ENCODE data around the gene SNX11.

Gene SNX11

DNA sequence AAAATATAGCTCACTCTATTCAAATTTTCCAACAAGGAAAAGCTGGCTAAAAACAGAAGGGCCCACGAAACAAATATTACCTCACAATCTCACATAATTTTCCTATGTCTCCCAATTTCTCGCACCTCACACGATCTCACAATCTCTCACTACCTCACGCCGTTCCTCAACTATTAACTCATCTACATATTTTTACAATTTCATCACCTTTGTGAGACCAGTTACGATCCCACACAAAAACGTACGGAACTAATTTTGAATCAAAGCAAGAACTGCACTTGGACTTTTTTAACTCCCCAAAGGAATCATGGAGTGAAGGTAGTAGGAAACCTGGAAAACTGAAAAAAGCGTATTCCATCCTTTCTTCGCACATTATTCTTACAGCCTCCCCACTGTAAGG, 7.4 kb upstream of the SNX11 start:
- no peak for DNase-seq

DNA sequence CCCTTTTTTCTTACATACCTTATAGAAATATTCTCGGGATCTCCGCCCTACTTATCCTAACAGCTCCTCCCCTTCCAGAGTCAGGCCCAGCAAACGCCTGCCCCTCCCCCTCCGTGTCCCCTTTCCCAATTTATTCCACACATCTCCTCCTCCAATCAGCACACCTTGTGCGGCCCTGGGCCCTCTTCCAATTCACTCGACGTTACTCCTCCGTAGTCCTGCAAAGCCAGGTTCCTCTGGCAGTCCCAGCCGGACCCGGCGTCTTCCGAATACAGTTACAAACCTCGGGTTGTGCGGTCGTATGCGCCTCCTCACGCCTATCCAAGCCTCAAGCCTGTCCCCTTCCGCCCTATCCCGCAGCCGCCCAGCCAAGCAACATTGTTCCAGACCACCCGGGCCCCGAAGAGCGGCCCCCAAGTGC, 7.0 kb upstream of the SNX11 start:
- DNase-seq = peak; percentile 81

DNA sequence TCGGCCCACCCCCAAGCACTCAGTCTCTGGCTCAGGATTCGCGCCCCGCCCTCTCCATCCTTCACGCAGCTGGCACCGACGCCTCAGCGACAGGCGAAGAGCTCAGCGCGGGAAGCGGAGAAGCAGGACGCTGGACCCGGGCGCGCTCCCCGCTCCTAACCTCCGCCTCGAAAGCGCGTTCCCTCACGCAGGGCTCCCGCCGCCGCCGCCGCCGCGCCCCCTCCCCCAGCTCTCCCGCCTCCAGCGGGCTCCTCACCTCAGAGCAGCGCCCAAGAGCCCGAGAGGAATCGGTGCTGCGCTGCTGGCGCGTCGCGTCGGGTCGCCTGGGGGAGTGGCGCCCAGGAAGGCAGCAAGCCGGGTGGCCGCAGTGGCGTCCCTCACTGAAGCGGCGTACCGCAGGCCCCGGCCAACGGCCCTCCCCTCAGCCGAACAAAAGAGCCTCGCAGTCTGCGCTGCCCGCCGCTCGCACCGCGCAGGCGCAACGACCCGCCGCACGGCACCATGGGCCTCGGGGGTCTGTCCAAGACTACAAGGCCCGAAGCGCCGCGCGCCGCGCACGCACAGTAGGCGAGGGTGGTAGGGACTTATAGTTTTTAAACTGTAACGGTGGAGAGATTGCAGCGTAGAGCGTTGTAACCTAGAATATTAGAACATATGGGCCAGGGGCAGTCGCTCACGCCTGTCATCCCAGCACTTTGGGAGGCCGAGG, 6.4 kb upstream of the SNX11 start, which contains the start of gene CBX1:
Gene CBX1 (minus strand): TSS at position 467 of the 709 bp plus-strand sequence. CDS start 24,474 bp downstream, outside the sequence.
- peak; percentile 97 for DNase-seq

DNA sequence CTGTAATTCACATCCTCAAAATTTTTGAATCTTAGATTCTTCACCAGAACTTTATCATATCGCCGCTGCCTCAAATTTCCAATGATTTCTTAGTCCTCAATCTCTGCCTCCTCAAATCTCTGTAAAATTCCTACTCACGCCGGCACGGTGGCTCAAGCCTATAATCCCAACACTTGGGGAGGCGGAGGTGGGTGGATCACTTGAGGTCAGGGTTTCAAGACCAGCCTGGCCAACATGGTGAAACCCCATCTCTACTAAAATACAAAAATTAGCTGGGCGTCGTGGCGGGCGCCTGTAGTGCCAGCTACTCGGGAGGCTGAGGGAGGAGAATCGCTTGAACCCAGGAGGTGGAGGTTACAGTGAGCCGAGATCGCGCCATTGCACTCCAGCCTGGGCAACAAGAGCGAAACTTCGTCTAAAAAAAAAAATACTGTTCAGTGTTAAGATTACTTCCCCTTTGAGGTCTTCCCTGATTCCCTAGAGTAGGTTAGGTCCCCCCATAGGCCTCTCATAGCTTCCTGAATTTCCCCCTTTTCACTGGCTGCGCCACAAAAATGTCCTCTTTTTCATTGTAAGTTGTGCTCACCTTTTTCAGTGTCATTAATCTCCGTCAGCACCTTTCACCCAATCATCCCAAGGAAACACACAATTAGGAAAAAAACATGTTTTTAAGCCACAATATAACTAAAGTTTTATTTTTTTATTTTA, 5.4 kb upstream of the SNX11 start:
- no peak for DNase-seq

DNA sequence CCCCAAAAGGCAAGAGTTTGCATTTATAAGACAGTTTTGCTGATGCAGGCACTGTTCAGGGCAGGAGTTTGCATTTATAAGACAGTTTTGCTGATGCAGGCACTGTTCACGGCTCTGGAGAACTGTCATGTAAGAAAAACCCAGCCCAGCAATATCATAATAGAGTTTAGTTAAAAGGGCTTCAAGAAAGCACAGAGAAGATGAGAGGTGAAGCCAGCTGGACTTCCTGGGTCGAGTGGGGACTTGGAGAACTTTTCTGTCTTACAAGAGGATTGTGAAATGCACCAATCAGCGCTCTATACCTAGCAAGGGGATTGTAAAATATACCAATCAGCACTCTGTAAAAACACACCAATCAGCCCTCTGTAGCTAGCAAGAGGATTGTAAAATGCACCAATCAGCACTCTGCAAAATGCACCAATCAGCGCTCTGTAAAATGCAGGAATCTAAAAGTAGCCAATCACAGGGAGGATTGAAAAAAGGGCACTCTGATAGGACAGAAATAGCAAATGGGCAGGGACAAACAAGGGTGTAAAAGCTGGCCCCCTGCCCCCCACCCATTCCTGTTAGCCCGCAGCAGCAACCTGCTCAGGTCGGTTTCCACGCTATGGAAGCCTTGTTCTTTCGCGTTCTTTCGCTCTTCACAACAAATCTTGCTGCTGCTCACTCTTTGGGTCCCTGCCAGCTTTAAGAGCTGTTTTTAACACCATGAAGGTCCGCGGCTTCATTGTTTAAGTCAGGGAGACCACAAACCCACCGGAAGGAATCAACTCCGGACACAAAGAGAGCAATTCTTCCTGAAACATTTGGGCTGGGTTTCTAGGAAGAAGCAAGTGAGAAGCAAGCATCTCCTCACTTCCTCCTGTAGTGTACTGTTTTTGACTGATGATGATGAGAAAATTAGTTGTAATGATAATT, 4.5 kb upstream of the SNX11 start:
- DNase-seq = no peak

DNA sequence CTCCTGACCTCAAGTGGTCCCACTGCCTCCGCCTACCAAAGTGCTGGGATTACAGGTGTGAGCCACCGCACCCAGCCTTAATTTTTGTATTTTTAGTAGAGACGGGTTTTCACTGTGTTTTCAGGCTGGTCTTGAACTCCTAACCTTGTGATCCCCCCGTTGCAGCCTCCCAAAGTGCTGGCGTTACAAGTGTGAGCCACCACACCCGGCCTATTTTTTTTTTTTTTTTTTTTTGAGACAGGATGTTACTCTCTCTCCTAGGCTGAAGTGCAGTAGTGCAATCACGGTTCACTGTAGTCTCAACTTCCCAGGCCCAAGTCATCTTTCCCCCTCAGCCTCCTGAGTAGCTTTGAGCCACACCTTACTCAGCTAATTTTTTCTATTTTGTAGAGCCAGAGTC, 3.1 kb upstream of the SNX11 start:
- no peak for DNase-seq

DNA sequence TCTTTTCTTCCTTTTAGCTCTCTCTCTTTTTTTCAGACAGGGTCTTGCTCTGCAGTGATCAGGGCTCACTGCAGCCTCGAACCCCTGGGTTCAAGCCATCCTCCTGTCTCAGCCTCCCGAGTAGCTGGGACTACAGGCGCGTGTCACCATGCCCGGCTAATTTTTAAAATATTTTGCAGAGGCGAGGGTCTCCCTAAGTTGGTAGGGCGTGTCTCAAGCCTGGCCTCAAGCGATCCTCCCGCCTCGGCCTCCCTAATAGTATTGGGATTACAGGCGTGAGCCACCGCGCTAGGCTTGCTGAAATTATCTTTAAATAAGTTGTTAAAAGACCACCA, 797 bp upstream of the SNX11 start:
- no peak for DNase-seq

DNA sequence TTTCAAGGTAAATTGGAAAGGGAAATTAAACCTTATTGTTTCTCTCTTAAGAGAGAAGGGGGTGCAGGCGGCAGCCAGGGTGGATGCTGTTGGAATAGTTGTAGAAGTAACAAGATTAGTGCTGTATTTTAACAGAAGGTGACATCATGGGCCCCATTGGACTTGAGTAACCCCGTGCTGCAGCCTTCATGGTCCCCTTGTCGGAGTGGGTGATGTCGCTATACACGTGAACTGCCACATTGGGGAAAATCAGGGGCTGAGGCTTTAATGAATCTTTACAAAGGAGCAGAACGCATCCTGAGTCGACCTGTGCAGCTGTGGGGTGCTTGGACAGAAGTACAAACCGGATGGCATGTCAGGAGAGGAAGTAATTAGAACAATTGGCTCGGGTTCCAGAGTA, 3.2 kb downstream of the SNX11 start:
- DNase-seq = no peak

DNA sequence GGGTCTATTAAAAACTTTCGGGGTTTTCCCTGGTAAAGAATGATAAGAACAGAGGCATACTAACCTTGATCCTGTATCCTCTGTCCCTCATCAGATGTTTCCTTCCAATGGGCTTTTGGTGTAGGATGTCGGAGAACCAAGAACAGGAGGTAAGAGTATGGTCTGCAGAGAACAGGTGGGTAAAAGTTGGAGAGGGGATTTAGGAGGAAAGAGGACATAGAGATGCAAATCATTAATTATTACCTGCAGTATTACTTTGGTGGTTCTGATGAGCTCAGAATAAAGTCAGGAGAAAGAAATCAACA, 4.3 kb downstream of the SNX11 start:
- no peak for DNase-seq

DNA sequence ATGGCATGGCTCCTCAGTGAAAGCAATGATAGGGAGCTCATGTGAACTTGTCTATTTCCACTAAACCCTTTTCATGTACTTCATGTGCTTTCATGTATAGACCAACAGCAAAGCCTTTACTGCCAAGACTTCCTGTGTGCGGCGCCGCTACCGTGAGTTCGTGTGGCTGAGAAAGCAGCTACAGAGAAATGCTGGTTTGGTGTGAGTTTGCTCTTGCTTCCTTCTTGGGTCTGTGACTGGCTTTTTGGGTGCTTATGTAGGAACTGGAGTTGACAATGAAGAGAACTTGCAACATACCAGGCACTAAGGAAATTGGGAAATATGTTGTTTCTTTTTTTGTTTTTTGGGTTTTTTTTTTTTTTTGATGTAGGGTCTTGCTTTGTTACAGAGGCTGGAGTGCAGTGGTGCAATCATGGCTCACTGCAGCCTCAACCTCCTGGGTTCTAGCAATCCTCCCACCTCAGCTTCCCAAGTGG, 5.7 kb downstream of the SNX11 start:
- DNase-seq = no peak

DNA sequence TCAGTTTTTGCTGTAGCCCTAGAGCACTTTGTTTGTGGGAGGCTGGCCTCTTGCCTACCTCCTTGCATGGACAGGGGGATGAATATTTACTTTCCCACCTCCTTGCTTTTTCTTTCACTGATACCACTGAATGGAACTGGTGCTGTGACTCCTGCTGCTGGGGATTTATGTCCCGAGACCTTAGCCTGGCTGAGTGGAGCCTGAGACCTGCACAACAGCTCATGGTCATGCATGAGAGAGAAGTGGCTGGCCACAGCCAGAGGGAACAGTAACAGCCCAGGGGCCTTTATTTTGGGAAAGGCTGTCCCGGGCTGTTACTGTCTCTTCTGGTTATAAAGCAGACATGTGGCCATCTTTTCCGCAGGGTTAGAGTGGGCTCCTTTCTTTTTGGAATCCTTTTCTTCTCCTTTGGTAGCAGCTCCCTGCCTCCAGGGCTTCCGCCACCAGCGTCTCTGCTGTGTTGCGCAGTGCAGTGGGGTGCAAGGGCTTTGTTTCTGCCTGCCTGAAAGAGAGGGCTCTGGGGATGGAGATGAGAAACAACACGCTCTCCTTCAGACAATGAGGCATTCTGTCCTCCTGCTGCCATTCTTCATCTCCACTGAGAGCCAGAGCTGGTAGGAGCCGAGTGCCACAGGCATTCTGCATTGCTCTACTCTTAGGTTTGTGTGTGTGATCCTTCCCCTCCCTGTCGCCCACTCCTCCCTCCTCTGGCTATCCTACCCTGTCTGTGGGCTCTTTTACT, 14.5 kb downstream of the SNX11 start:
- DNase-seq = no peak

DNA sequence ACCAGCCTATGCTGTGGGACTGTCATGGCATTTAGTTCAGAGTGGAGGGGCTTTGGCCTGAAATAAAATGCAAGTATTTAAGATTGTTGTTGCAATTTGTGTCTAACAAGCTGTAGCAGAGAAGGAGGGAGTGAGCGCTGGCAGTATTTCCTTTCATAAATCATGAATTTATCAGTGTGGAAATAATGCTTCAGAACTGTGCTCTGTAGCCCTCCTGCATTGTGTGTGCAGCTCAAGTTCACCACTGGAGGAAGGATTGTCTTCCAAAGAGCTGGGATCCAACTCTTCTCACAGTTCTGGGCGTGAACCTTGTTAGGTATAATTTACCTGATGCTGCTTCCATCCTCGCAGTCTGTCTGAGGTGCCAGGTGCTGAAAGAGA, 15.1 kb downstream of the SNX11 start:
- DNase-seq = no peak

DNA sequence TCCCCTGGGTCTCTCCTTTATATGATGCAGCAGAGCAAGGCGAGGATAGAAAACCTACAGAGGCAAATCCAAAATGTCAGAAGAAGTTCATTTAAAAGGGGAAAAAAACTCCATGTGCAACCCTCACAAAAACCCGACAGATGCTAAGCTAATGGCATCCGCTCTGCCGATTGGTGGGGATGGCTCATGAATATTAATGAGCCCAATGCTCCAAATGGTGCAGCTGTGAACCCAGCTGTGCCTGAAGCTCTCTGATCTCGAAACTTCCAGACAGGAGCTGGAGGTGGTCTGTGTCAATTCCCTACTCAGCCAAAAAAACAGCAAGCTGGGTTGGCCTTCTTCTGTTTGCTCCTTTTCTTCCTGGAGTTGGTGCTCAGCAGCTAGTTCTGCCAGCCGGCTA, 15.5 kb downstream of the SNX11 start:
- no peak for DNase-seq

DNA sequence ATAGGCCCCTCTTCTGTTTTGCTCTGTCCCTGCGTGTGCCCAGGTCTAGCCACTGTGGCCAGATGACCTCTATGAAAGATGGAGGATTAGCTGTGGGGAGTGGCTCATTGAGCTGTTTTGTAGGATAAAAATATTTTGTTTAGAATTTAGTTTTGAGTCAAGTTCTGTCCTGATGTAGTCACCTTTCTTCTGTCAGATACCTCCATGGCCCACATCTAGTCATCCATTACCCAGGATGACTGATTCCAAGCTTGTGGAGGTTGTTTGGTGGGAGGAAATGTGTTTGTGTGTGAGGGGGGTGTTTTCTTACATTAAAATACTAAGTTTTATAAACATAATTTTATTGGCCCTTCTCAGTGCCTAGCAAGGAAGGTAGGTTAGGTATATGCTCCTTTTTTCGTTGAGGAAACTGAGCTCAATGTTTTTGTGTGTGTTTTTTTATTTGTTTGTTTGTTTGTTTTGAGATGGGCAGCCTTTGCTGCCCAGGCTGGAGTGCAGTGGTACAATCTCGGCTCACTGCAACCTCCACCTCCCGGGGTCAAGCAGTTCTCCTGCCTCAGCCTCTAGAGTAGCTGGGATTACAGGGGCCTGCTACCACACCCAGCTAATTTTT, 16.3 kb downstream of the SNX11 start:
- DNase-seq = no peak

DNA sequence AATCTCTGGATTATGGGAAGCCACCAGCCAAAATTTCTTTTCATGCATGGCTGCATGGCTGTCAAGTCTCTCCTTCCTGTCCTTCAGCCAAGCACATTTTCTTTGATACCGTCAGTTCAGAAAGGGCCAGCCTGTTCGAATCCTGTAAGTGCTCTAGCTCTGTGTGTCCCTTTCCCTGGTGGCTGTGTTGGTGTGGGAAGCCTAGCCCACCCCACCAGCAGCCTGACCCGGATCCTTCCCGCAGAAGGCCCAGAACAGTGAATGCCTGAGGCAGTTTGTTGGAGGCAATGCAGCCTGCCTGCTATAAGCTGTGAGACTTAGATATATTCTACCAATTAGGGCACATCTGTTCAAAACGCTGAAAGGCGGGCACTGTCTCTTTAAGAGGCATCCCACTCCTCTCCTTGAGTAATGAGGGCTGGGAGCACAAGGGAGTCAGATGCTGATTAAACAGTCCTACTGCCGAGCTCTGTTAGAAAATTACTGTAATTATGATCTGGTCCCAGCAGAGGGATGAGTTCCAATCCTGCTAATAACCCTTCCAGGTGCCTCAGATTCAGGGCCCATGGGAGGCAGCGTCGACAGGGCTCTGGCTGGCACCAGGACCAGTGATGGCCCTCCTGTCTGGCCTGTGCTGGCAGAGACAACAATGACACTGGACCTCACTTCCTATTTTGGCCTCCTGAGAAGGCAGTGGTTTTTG, 18.4 kb downstream of the SNX11 start:
- no peak for DNase-seq

DNA sequence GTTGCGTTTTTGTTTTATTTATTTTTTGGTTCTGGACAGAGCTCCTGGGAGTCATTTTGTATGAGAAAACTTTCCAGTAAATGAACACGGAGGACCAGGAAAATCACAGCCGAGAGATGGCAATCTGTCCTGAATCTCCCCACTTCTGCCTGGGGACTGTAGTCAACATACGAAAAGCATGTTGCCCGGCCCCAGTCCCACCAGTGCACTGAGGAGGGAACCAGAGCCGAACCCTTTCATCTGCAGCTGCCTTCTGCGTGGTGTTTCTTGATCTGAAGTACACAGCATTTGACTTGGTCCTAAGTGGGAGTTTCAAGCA, 18.9 kb downstream of the SNX11 start:
- DNase-seq = no peak

DNA sequence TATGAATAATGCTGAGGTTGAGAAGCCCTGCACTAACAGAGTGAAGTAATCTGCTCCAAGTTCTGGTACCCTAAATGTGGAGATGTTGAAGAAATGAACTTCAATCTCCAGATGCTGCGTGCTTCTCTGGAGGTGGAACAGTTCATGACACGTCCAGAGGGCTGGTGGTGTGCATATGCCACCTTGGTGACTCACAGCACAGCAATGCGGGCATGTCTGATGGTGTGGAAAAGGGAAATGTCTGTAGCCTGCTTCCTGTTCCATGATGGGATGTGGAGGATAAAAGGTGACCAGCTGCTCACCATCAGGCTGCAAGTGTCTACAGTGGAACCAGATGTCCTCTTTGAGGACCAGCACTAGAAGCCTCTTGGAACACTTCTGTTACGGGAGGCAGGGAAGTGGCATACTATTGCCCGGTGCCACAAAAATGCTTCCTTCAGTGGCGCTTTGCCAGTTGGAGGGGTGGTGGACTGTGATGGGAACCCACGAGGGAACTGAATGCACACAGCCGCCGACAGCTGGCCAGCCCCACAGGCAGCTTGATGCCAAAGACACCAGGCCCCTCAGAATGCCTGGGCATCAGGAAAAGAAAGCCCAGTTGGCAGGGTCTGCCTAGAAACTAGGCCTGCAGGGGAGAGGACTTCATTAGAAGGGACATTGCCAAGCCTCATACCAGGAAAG, 19.9 kb downstream of the SNX11 start:
- DNase-seq = no peak

DNA sequence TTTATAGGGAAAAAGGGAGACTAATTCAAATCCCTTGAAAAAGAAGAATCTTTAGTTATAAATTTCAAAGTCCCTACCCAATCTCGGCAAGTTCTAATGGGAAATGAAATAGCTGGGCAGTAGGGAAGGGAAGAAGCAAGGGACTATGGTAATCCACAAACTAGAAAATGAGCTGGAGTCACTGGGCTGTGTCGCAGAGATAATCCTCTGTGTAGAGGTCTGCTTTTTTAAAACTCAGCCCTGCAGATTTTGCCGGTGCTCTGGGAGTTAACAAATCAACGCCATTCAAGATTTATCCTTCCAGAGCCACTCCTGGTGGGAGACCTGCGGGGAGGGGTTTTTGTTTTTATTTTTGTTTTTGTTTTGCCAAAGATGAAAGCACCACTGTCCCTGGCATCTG, 20.8 kb downstream of the SNX11 start:
- no peak for DNase-seq

DNA sequence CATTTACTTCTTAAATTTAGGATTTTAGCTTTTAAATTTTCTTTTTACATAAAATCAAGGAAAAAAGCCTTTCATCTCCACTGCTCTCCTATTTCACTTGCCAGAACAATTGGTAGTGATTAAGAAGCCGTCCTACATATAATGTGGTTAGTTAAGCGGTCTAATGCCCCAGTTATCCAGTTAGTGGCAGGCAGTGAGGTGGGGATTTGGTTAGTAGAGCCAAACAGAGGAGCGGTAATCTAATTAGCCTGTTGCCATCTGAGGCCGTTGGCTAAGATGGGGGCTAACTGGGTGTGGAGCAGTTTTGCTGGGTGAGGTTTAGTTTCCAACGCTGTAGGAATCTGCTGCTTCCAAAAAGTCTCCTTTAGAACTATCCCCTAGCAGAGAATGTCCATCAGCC, 22.4 kb downstream of the SNX11 start:
- no peak for DNase-seq

DNA sequence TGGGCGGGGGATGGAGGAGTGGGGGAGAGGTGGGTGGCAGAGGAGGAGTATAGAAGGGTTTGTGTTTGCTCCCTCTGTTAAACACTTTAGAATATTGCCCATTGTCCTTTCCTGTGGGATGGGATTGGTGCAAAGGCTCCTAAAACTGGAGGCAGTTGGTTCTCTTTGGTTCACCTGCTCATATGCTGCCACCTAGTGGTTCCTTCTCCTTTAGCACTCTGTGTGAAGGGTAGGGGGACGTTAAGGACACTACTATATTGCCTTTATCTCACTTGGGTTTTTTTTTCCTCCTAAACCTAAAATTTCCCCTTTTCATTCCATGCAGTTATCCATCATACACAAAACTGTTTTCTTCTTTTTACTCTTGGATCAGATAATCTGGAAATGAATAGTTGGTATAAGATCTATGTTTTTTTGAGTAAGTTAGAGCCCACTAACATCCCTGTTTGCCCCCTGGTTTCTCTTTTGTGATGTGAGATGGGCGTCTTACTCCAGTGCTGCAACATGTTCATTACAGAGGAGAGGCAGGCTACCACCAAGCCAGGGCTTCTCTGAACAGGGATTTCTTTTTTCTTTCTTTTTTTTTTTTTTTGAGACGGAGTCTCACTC, 23.8 kb downstream of the SNX11 start:
- DNase-seq = peak; percentile 68

DNA sequence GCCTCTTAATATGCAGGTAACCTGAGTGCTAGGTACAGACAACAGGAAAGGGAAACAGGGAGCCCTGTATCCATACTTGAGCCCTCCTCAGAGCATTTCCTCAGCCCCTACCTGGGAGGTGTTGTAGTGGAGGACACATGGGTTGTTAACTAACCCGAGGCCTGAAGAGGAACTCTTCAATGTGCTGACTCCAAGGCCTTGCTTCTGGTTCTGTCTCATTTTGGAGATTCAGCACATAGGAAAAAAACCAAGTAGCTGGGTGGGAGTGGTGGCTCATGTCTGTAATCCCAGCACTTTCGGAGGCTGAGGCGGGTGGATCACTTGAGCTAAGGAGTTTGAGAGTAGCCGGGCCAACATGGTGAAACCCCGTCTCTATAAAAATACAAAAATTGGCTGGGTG, 24.8 kb downstream of the SNX11 start:
- no peak for DNase-seq

Measured in femur (tissue), 1 donor.